Subcutaneous preadipocyte (primary cell): ENCODE measurements around the gene KAT6B. TPM values are rescaled to one million over a fixed set of nuclear protein-coding genes. Genes with fewer than 3 reads are reported as not detected.

Experiments used
- total RNA-seq: library from RNA; depleted of rRNA; stranded (reverse); fragments of >200 nt; gene quantifications from 2 replicates; pipeline ENCODE4 v1.2.3, GENCODE V29; 2012

The KAT6B gene
- 19.8 and 25.2 TPM in 2 replicates for total RNA-seq

DNA sequence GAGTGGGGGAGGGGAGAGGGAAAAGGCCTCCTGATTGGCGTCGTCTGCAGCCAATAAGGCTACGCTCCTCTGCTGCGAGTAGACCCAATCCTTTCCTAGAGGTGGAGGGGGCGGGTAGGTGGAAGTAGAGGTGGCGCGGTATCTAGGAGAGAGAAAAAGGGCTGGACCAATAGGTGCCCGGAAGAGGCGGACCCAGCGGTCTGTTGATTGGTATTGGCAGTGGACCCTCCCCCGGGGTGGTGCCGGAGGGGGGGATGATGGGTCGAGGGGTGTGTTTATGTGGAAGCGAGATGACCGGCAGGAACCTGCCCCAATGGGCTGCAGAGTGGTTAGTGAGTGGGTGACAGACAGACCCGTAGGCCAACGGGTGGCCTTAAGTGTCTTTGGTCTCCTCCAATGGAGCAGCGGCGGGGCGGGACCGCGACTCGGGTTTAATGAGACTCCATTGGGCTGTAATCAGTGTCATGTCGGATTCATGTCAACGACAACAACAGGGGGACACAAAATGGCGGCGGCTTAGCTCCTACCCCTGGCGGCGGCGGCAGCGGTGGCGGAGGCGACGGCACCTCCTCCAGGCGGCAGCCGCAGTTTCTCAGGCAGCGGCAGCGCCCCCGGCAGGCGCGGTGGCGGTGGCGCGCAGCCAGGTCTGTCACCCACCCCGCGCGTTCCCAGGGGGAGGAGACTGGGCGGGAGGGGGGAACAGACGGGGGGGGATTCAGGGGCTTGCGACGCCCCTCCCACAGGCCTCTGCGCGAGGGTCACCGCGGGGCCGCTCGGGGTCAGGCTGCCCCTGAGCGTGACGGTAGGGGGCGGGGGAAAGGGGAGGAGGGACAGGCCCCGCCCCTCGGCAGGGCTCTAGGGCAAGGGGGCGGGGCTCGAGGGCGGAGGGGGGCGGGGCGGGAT is at the start of gene KAT6B:
Gene KAT6B (plus strand): TSS at position 459 of the 903 bp plus-strand sequence. CDS start 16,258 bp downstream, outside the sequence.

